Brain microvascular endothelial cell (primary cell): ENCODE data around the gene DMPK.

Experiments used
- DNase-seq: peaks from one replicate; pipeline ENCODE4 v3.0.0-alpha.2; 2020
- H3K27ac ChIP-seq: fragments of 250-450 bp; sonication (Bioruptor Pico); 2 replicates; pipeline ENCODE4 v1.5.1; 2020; ENCODE audit warnings: mild to moderate bottlenecking, moderate library complexity
- H3K27me3 ChIP-seq: fragments of 250-450 bp; sonication (Bioruptor Pico); replicated peaks from 2 replicates; pipeline ENCODE4 v1.5.1; 2020; ENCODE audit warnings: mild to moderate bottlenecking
- H3K36me3 ChIP-seq: fragments of 250-450 bp; sonication (Bioruptor Pico); replicated peaks from 2 replicates; pipeline ENCODE4 v1.5.1; 2020; ENCODE audit warnings: mild to moderate bottlenecking
- H3K4me3 ChIP-seq: 2 replicates; pipeline ENCODE4 v1.5.1; 2011; ENCODE audit warnings: low read depth, mild to moderate bottlenecking, control low read depth, low read length, moderate library complexity
- CTCF ChIP-seq: IDR thresholded peaks from 2 replicates; pipeline ENCODE4 v1.5.1; 2011; ENCODE audit warnings: low read depth, mild to moderate bottlenecking, moderate library complexity, low read length, control low read depth, inconsistent platforms; ENCODE audit errors: missing control alignments
- in situ Hi-C: cut with HindIII; loops from 2 replicates; pipeline ENCODE4 v1.10.0; 2017; ENCODE audit warnings: low sequenced_read_pairs, low pct_ligation_motif_present

DMPK gene

GRCh38 chr19:45762870-45763631, 19.2 kb downstream of the DMPK start:
- no peaks in the 10 kb centered on the region for H3K27me3 ChIP-seq

DNA sequence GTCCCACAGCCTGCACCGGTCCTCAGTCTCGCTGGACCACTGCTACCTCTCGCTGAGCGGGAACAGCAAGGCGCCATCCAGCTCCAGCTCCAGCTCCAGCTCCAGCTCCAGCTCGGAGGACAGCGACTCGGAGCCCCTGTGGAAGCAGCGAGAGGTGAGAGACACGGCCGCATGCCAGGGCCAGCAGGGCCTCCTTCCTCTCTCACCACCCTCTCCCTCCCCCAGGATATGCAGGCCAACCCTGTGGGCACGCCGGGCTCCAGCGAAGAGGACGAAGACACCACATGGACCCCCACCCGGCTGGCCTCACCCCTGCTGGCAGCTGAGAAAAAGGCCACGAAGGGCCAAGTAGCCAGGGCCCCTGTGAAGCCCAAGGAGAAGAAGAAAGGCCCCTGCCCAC, 20.6 kb downstream of the DMPK start:
- Histone ChIP-seq H3K27ac (no peak overlapping the region), H3K36me3 (no peaks in the 10 kb centered on the region), H3K4me3 (no peak overlapping the region), H3K27me3 (no peaks in the 10 kb centered on the region)
- in situ Hi-C loops = no loop called here
- TF ChIP-seq CTCF = no peak
- no peak for DNase-seq

More at GRCh38 chr19:45762870-45763631, 19.2 kb downstream of the DMPK start:
- TF ChIP-seq CTCF = no peak
- H3K36me3 ChIP-seq = no peaks in the 10 kb centered on the region
- in situ Hi-C loops = no loop called here
- no peak overlapping the region for H3K27ac ChIP-seq
- H3K4me3 ChIP-seq = no peak overlapping the region
- no peak for DNase-seq

GRCh38 chr19:45758921-45759320, 23.4 kb downstream of the DMPK start:
- H3K36me3 ChIP-seq = no peaks in the 10 kb centered on the region
- no peaks in the 10 kb centered on the region for H3K27me3 ChIP-seq
- no peak overlapping the region for H3K4me3 ChIP-seq
- no peak overlapping the region for H3K27ac ChIP-seq
- no peak for TF ChIP-seq CTCF
- in situ Hi-C loops = no loop called here
- no peak for DNase-seq

- TF ChIP-seq CTCF = no peak
- no peaks in the 10 kb centered on the region for H3K27me3 ChIP-seq
Observed at GRCh38 chr19:45757695-45758094, 24.6 kb downstream of the DMPK start.

GRCh38 chr19:45754323-45754722, 28.0 kb downstream of the DMPK start:
- DNase-seq = no peak

More at GRCh38 chr19:45757695-45758094, 24.6 kb downstream of the DMPK start:
- in situ Hi-C loops = no loop called here
- no peak for DNase-seq
- Histone ChIP-seq H3K27ac (no peak overlapping the region), H3K4me3 (no peak overlapping the region), H3K36me3 (no peaks in the 10 kb centered on the region)

More at GRCh38 chr19:45754323-45754722, 28.0 kb downstream of the DMPK start:
- no peak overlapping the region for H3K4me3 ChIP-seq
- in situ Hi-C loops = no loop called here
- no peak for TF ChIP-seq CTCF
- H3K36me3 ChIP-seq = no peaks in the 10 kb centered on the region
- H3K27ac ChIP-seq = no peak overlapping the region
- no peaks in the 10 kb centered on the region for H3K27me3 ChIP-seq
